ENCODE results near the gene MORN3.

The MORN3 gene

GRCh38 chr12:121602766-121603165 is 66.7 kb downstream of the MORN3 start:
- no peak for DNase-seq (ENCODE audit: low read depth)

- DNase-seq (ENCODE audit: low read depth) = no peak
Measured at GRCh38 chr12:121600702-121601336, 68.6 kb downstream of the MORN3 start.

Data from GM04504 (cell line).